Measurements from ENCODE around the gene COA5.

- TF ChIP-seq CTCF (IDR thresholded peaks at IDR 0.05; ENCODE audit: low read depth, low read length) (no peak), MYC (IDR thresholded peaks at IDR 0.05; ENCODE audit: low read depth, low read length) (no peak)
These were observed 52.6 kb downstream of the COA5 start for GRCh38 chr2:98555696-98556095.
